Vagina (tissue), 2 donors: ENCODE data around the gene ANKS1B. TPM values are rescaled to one million over a fixed set of nuclear protein-coding genes. Genes with fewer than 3 reads are reported as not detected.

Source experiments
- DNase-seq, 2 donors: peaks; one replicate each; pipeline ENCODE4 v3.0.0-alpha.2; 2017; ENCODE audit errors: extremely low spot score in 2 of 2
- H3K27ac ChIP-seq: fragments of 200-600 bp; sonication (generic); one replicate; pipeline ENCODE4 v1.5.1; 2019
- H3K27me3 ChIP-seq: fragments of 200-600 bp; sonication (generic); one replicate; pipeline ENCODE4 v1.5.1; 2019
- H3K36me3 ChIP-seq, 2 donors: fragments of 200-600 bp; sonication (generic); one replicate each; pipeline ENCODE4 v1.5.1; 2017 to 2019
- H3K4me1 ChIP-seq: fragments of 200-600 bp; sonication (generic); one replicate; pipeline ENCODE4 v1.5.1; 2019
- H3K4me3 ChIP-seq, 2 donors: fragments of 200-600 bp; sonication (generic); 1 replicate in 1 of 2; 2 replicates in 1 of 2; pipeline ENCODE4 v1.5.1; 2016 to 2019
- H3K9me3 ChIP-seq: fragments of 200-600 bp; sonication (generic); one replicate; pipeline ENCODE4 v1.5.1; 2019
- CTCF ChIP-seq, 3 experiments: fragments of 450-650 bp in 2 of 3; fragments of 200-600 bp in 1 of 3; sonication (generic) in 1 of 3; IDR thresholded peaks; one replicate each; pipeline ENCODE4 v1.5.1; 2017 to 2019; ENCODE audit warnings: antibody characterized with exemption in 3 of 3, mild to moderate bottlenecking in 2 of 3, moderate library complexity in 2 of 3
- POLR2A ChIP-seq, 2 donors: fragments of 450-650 bp; IDR thresholded peaks; one replicate each; pipeline ENCODE4 v1.6.1; 2017; ENCODE audit warnings: antibody characterized with exemption in 2 of 2, mild to moderate bottlenecking in 2 of 2, moderate library complexity in 2 of 2
- POLR2AphosphoS5 ChIP-seq, 2 donors: sonication (generic); formaldehyde crosslinking; IDR thresholded peaks; one replicate each; pipeline ENCODE4 v1.9.0; 2017; ENCODE audit warnings: antibody characterized with exemption in 2 of 2, mild to moderate bottlenecking in 2 of 2, low read depth in 1 of 2; ENCODE audit not compliant: insufficient read depth in 1 of 2
- intact Hi-C: fragments of 100-400 bp; cut with DNase I; formaldehyde crosslinking; loops from one replicate; pipeline ENCODE4 v1.15.1; 2023
- total RNA-seq: library from RNA; depleted of rRNA; stranded (reverse); fragments of >200 nt; gene quantifications from one replicate; pipeline ENCODE4 v1.2.3, GENCODE V29; 2016

ANKS1B gene
- total RNA-seq, 1 donor from 2014 or later = 11.5 TPM

- TF ChIP-seq POLR2A (IDR thresholded peaks at IDR 0.05) (no peak), POLR2AphosphoS5 (IDR thresholded peaks at IDR 0.05; ENCODE audit: insufficient read depth in 1 of 2, low read depth in 1 of 2) (no peak), CTCF (IDR thresholded peaks at IDR 0.05) (no peak)
Measured at GRCh38 chr12:98709022-98709421, 1275.7 kb downstream of the ANKS1B start.

GRCh38 chr12:98701166-98701565 is 1283.6 kb downstream of the ANKS1B start:
- Histone ChIP-seq H3K27me3 (no peaks in the 10 kb centered on the region), H3K9me3 (no peaks in the 10 kb centered on the region), H3K27ac (no peak overlapping the region), H3K36me3 (peaks cover 0 to 5% of the 10 kb centered on the region in 2 donors), H3K4me1 (peaks cover 4% of the 10 kb centered on the region), H3K4me3 (no peak overlapping the region)
- TF ChIP-seq POLR2AphosphoS5 (IDR thresholded peaks at IDR 0.05; ENCODE audit: insufficient read depth in 1 of 2, low read depth in 1 of 2) (no peak), CTCF (IDR thresholded peaks at IDR 0.05) (no peak), POLR2A (IDR thresholded peaks at IDR 0.05) (no peak)
- intact Hi-C loops = no loop called here
- no peak for DNase-seq

More at GRCh38 chr12:98709022-98709421, 1275.7 kb downstream of the ANKS1B start:
- Histone ChIP-seq H3K36me3 (peaks cover 0 to 37% of the 10 kb centered on the region in 2 donors), H3K4me3 (no peak overlapping the region), H3K27ac (no peak overlapping the region), H3K27me3 (no peaks in the 10 kb centered on the region), H3K9me3 (no peaks in the 10 kb centered on the region), H3K4me1 (no peaks in the 10 kb centered on the region)
- intact Hi-C loops = no loop called here
- DNase-seq = no peak

- peaks cover 0 to 11% of the 10 kb centered on the region in 2 donors for H3K36me3 ChIP-seq
- H3K27me3 ChIP-seq = no peaks in the 10 kb centered on the region
- H3K4me1 ChIP-seq = peaks cover 4% of the 10 kb centered on the region
- no peak for DNase-seq
- intact Hi-C loops = no loop called here
- no peak for TF ChIP-seq POLR2A (IDR thresholded peaks at IDR 0.05)
- no peak for TF ChIP-seq CTCF (IDR thresholded peaks at IDR 0.05)
- TF ChIP-seq POLR2AphosphoS5 (IDR thresholded peaks at IDR 0.05; ENCODE audit: insufficient read depth in 1 of 2, low read depth in 1 of 2) = no peak
- H3K9me3 ChIP-seq = no peaks in the 10 kb centered on the region
- H3K27ac ChIP-seq = no peak overlapping the region
- H3K4me3 ChIP-seq = no peak overlapping the region
Measured at GRCh38 chr12:98699586-98699985, 1285.2 kb downstream of the ANKS1B start.

- TF ChIP-seq POLR2AphosphoS5 (IDR thresholded peaks at IDR 0.05; ENCODE audit: insufficient read depth in 1 of 2, low read depth in 1 of 2) (no peak), CTCF (IDR thresholded peaks at IDR 0.05) (peak in 1 of 3 experiments; percentile 36)
- no peak for DNase-seq
- intact Hi-C loops = no loop called here
- H3K27ac ChIP-seq = no peak overlapping the region
- H3K4me3 ChIP-seq = no peak overlapping the region
- H3K36me3 ChIP-seq = peaks cover 0 to 11% of the 10 kb centered on the region in 2 donors
- H3K9me3 ChIP-seq = no peaks in the 10 kb centered on the region
- no peaks in the 10 kb centered on the region for H3K27me3 ChIP-seq
- H3K4me1 ChIP-seq = peaks cover 4% of the 10 kb centered on the region
Measured at GRCh38 chr12:98698603-98699463, 1285.9 kb downstream of the ANKS1B start.

- Histone ChIP-seq H3K27ac (no peak overlapping the region), H3K27me3 (no peaks in the 10 kb centered on the region), H3K4me3 (no peak overlapping the region), H3K9me3 (no peaks in the 10 kb centered on the region), H3K36me3 (peaks cover 0 to 13% of the 10 kb centered on the region in 2 donors), H3K4me1 (peaks cover 4% of the 10 kb centered on the region)
- no peak for DNase-seq
- intact Hi-C loops = no loop called here
- TF ChIP-seq POLR2A (IDR thresholded peaks at IDR 0.05) (no peak), POLR2AphosphoS5 (IDR thresholded peaks at IDR 0.05; ENCODE audit: insufficient read depth in 1 of 2, low read depth in 1 of 2) (no peak), CTCF (IDR thresholded peaks at IDR 0.05) (no peak)
Measured at GRCh38 chr12:98697209-98697608, 1287.5 kb downstream of the ANKS1B start.
